Gastrocnemius medialis (tissue), 4 donors: ENCODE results near the gene KCP.

ENCODE experiments used
- CTCF ChIP-seq, 5 experiments: fragments of 450-650 bp in 3 of 5; fragments of 200-600 bp in 2 of 5; sonication (generic) in 2 of 5; IDR thresholded peaks in 4 of 5; conservative IDR thresholded peaks in 1 of 5; 1 replicate in 4 of 5; 2 replicates in 1 of 5; pipeline ENCODE4 v1.5.1; 2016 to 2019; ENCODE audit warnings: antibody characterized with exemption in 5 of 5, mild to moderate bottlenecking in 3 of 5, moderate library complexity in 3 of 5
- POLR2A ChIP-seq, 2 donors: fragments of 450-650 bp; IDR thresholded peaks; one replicate each; pipeline ENCODE4 v1.6.1; 2017; ENCODE audit warnings: antibody characterized with exemption in 2 of 2, mild to moderate bottlenecking in 2 of 2, moderate library complexity in 2 of 2

GRCh38 chr7:128951296-128951695 lies 40.8 kb upstream of the KCP start:
- TF ChIP-seq CTCF (IDR thresholded peaks at IDR 0.05 in 4 of 5, conservative IDR thresholded peaks at IDR 0.05 in 1 of 5) = no peak
- no peak for TF ChIP-seq POLR2A (IDR thresholded peaks at IDR 0.05)
